ENCODE data around the gene CPAMD8. TPM values are rescaled to one million over a fixed set of nuclear protein-coding genes. Genes with fewer than 3 reads are reported as not detected.

Gene CPAMD8
- total RNA-seq, 2 donors from 2014 or later = 134 to 216 TPM

GRCh38 chr19:16873594-16873993 lies 153.0 kb downstream of the CPAMD8 start:
- no peaks in the 10 kb centered on the region for H3K9me3 ChIP-seq
- TF ChIP-seq POLR2AphosphoS5 (IDR thresholded peaks at IDR 0.05) (no peak), POLR2A (IDR thresholded peaks at IDR 0.05) (no peak), CTCF (IDR thresholded peaks at IDR 0.05) (no peak)
- H3K4me3 ChIP-seq = no peak overlapping the region
- intact Hi-C loops (cut with DNase I) = no loop called here
- H3K27me3 ChIP-seq (replicated peaks; ENCODE audit: insufficient read depth) = no peaks in the 10 kb centered on the region
- whole genome bisulfite sequencing = 87% methylated on average over 3 of the region's 3 CpGs
- peaks cover 14 to 30% of the 10 kb centered on the region in 2 donors for H3K36me3 ChIP-seq
- no peaks in the 10 kb centered on the region for H3K4me1 ChIP-seq (replicated peaks)
- H3K27ac ChIP-seq = peak overlapping the region in 1 of 2 donors; percentile 29
- DNase-seq (ENCODE audit: low spot score) = no peak

- H3K9me3 ChIP-seq = no peaks in the 10 kb centered on the region
- TF ChIP-seq CTCF (IDR thresholded peaks at IDR 0.05) = no peak
- TF ChIP-seq POLR2A (IDR thresholded peaks at IDR 0.05) = no peak
- no peak for TF ChIP-seq POLR2AphosphoS5 (IDR thresholded peaks at IDR 0.05)
- no peaks in the 10 kb centered on the region for H3K4me1 ChIP-seq (replicated peaks)
- no peaks in the 10 kb centered on the region for H3K27me3 ChIP-seq (replicated peaks; ENCODE audit: insufficient read depth)
- peaks cover 7 to 23% of the 10 kb centered on the region in 2 donors for H3K36me3 ChIP-seq
- intact Hi-C loops (cut with DNase I) = no loop called here
- no peak for DNase-seq (ENCODE audit: low spot score)
- 96% methylated on average over 21 of the region's 21 CpGs for WGBS
- H3K27ac ChIP-seq = no peak overlapping the region
- H3K4me3 ChIP-seq = no peak overlapping the region
Measured at GRCh38 chr19:16872728-16873127, 153.9 kb downstream of the CPAMD8 start.

- Histone ChIP-seq H3K4me3 (no peak overlapping the region), H3K9me3 (no peaks in the 10 kb centered on the region), H3K27ac (peak overlapping the region; percentile 9 to 30), H3K4me1 (replicated peaks) (no peaks in the 10 kb centered on the region), H3K36me3 (peaks cover 10 to 15% of the 10 kb centered on the region in 2 donors), H3K27me3 (replicated peaks; ENCODE audit: insufficient read depth) (no peaks in the 10 kb centered on the region)
- no peak for DNase-seq (ENCODE audit: low spot score)
- peak; percentile 44 for TF ChIP-seq POLR2AphosphoS5 (IDR thresholded peaks at IDR 0.05)
- no peak for TF ChIP-seq CTCF (IDR thresholded peaks at IDR 0.05)
- intact Hi-C loops (cut with DNase I) = no loop called here
- whole genome bisulfite sequencing = 50% methylated on average over 7 of the region's 7 CpGs
Measured at GRCh38 chr19:16871871-16872270, 154.7 kb downstream of the CPAMD8 start.

GRCh38 chr19:16869331-16869972 lies 157.2 kb downstream of the CPAMD8 start:
- no peak for DNase-seq (ENCODE audit: low spot score)
- H3K27ac ChIP-seq = no peak overlapping the region
- intact Hi-C loops (cut with DNase I) = no loop called here
- TF ChIP-seq POLR2AphosphoS5 (IDR thresholded peaks at IDR 0.05) = no peak
- TF ChIP-seq POLR2A (IDR thresholded peaks at IDR 0.05) = no peak
- TF ChIP-seq CTCF (IDR thresholded peaks at IDR 0.05) = no peak
- peaks cover 10 to 26% of the 10 kb centered on the region in 2 donors for H3K36me3 ChIP-seq
- no peaks in the 10 kb centered on the region for H3K9me3 ChIP-seq
- H3K4me1 ChIP-seq (replicated peaks) = no peaks in the 10 kb centered on the region
- no peak overlapping the region for H3K4me3 ChIP-seq
- no peaks in the 10 kb centered on the region for H3K27me3 ChIP-seq (replicated peaks; ENCODE audit: insufficient read depth)
- WGBS = 89% methylated on average over 29 of the region's 30 CpGs

GRCh38 chr19:16868423-16869130 lies 158.0 kb downstream of the CPAMD8 start:
- Histone ChIP-seq H3K27me3 (replicated peaks; ENCODE audit: insufficient read depth) (no peaks in the 10 kb centered on the region), H3K36me3 (peaks cover 10 to 26% of the 10 kb centered on the region in 2 donors), H3K27ac (no peak overlapping the region), H3K4me1 (replicated peaks) (no peaks in the 10 kb centered on the region), H3K4me3 (no peak overlapping the region), H3K9me3 (no peaks in the 10 kb centered on the region)
- no peak for TF ChIP-seq CTCF (IDR thresholded peaks at IDR 0.05)
- TF ChIP-seq POLR2A (IDR thresholded peaks at IDR 0.05) = no peak
- TF ChIP-seq POLR2AphosphoS5 (IDR thresholded peaks at IDR 0.05) = no peak
- intact Hi-C loops (cut with DNase I) = no loop called here
- WGBS = 89% methylated on average over 20 of the region's 20 CpGs
- DNase-seq (ENCODE audit: low spot score) = no peak
